ENCODE data around the gene CACNB4. TPM values are rescaled to one million over a fixed set of nuclear protein-coding genes. Genes with fewer than 3 reads are reported as not detected.
A peak's percentile ranks its signal among the peaks of the same experiment; 100 is the strongest.
"Not testable (repeated sequence)": the region's sequence is repeated elsewhere in the genome, so short reads cannot be mapped to it uniquely, and the experiment has no call there.

CACNB4 gene
- 0.52 and 0.75 TPM in 2 replicates for total RNA-seq

DNA sequence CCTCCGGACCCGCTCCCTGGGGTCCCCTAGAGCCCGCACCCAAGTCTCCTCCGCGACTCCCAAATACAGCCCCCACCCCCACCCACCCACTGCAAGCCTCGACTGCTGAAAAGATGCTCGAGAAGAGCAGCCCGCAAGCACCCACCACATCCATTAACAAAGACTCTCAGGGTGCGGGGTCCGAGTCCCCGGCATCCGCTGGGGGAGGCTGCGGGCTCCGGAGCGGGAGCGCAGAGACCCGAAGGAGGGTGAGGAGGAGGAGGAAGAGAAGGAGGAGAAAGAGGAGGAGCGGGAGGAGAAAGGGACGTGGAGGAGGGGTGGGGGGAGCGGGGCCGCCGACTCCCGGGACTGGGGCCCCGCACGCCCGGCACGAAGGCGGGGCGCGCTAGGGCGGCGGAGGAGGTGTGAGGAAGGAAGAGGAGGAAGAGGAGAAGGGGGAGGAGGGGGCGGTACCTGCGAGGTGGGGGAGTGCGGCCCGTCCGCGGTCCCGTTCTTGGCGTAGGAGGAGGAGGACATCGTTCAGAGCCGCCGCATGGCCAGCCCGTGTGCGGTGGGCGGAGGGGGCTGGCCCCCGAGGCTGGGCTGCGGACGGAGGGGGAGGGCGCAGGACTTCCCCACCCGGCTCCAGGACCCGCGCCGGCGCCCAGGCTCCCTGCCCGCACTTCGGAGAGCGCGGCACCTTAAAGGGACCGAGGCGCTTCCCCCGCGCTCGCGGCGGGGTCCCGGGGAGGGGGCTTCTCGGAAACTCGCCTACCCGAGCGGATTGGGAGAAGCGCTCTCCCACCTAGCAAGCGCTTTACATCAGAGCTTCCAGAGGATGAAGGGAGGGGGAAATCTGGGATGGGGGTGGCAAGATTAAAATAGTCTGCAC, at the start of gene CACNB4:
Gene CACNB4 (minus strand): TSS at position 549 of the 871 bp plus-strand sequence.
- DNase-seq (ENCODE audit: low read depth): no peak

DNA sequence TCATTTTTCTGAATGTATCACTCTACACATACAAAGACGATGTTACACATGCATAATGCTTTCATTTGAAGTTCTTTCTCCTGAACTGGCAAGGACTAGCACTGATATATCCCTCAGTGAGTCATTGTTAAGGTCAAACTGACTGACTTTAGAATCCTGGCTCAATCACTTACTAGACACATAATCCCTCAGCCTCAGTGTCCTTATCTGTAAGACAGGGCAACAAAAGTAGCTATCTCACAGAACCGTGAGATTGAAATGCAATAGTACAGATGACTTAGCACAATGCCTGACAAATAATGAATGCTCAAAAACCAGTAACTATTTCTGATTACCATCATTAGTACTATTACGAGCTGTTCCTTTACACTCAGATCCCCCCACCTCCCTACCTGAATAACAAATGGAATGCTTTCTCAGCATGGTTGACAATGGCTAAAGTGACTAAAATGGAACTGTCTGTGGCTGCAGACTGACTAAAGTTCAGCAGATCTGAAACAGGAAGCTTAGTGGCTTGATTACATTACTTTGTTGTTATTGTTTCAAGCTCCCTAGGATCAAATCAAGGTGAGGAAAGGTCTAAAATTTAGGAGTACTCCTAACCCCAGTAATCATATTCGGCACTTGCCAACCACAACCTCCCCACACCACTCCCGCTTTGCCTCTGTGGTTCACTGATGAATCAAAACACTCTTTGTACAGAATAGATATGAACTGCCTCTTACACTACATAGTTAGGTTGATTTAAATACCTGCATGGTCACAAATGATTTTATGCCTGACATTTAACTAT, 35.8 kb upstream of the CACNB4 start:
- peak; percentile 52 for DNase-seq (ENCODE audit: low read depth)

DNA sequence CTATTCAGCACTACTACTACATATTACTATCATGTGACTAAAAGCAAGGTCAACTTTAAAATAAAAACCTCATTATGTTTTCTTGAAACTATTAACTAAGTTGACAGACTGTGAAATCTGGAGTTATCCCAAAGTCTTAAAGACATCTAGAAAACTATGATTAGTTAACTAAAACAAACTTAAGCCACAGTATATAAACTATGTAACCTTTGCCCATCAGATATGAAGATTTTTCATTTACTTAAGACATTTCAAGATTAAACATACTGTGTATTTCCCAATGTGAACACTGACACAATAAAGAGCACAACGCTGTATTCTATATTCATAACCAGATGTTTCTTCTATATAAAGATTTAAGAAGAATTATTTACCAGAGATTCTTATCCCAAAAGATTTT, 33.5 kb upstream of the CACNB4 start:
- DNase-seq (ENCODE audit: low read depth): no peak

DNA sequence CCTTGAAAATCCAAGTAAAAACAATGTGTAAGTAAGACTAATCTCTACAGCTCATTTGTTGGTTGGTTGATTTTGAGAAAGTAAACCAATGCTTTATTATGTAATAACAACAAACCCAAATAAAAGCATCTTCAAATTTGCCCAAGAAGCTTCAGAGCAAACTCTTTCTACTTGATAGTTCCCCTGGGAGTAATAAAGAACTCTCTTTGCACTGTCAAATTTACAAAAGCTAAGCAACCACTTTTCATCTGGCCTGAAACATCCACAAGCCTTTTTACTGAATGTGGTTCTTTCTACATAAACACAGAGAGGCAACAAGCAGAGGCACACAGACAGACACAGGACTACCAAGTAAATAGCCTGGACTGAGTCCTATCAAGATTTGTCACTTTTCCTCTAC, 28.8 kb upstream of the CACNB4 start:
- no peak for DNase-seq (ENCODE audit: low read depth)

DNA sequence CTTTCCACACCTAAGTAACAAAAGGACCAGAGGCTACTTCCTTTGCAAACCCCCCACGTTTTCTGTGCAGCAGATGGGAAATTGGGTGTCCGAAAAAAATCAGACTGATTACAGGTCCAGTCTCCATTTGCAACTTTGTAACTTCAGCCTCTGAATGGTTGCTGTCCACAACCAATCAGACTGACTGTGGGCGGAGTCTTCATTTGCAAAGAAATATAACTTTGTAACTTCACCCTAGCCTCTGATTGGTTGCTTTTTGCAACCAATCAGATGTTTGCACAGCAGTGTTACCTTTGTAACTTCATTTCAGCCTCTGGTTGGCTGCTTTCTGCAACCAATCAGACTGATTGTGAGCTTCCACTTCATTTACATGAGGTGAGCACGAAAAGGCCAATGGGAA, 27.8 kb upstream of the CACNB4 start:
- no peak for DNase-seq (ENCODE audit: low read depth)

DNA sequence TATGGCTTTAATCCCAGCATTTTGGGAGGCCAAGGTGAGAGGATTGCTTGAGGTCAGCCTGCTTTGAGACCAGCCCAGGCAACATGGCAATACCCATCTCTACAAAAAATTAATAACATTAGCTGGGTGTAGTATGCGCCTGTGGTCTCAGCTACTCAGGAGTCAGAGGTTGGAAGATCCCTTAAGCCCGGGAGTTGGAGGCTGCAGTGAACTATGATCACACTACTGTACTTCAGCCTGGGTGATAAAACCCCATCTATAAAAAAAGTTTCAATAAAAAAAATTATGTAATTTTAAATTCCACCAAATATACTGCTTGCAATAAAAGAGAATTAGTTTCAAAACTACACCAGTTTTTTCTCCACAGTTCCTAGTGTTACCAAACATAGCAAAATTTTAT, 23.3 kb upstream of the CACNB4 start:
- DNase-seq (ENCODE audit: low read depth): no peak

DNA sequence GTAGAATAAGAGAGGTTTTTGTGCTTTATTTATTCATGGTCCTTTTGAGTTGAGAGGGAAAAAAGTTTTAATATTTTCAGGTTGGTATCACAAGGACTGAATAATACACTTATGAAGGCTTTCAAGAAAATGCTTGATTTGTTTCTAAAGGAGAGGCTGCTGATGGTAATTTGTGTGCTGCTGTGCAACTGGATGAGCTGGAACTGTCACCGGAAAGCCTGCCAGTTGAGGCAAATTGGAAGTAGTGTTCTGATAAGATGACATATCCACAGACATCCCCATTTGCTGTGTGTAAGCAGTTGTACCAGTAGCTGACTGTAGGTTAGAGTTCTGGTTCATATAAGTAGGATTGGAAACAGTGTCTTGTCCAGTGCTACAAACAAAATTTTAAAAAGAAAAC, 21.6 kb upstream of the CACNB4 start:
- DNase-seq (ENCODE audit: low read depth): no peak

DNA sequence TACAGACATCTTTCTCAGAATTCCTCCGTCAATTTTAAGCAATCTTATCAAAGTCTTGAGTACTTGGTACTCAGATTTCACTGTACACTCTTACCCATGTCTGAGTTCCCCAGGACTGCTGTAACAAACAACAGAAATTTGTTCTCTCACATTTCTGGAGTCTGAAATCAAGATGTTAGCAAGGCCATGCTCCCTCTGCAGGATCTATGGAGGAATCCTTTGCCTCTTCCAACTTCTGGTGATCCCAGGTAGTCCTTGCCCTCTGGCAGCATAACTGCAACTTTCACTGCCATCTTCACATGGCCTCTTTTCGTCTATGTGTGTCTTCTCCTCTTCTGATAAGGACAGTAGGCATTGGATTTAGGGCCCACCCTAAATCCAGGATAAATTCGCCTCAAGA, 17.1 kb upstream of the CACNB4 start:
- peak; percentile 9 for DNase-seq (ENCODE audit: low read depth)

DNA sequence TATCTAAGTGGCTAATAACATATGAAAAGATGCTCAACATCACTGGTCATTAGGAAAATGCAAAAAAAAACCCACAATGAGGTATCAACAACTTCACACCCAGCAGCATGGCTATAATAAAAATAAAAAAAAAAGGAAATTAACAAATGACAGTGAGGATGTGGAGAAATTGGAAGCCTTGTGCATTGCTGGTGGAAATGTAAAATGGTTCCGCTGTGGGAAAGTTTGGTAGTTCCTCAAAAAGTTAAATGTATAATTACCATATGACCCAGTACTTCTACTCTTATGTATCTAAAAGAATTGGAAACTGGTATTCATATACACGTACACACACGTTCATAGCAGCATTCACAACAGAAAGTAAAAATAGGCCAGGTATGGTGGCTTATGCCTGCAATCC, 15.5 kb upstream of the CACNB4 start:
- no peak for DNase-seq (ENCODE audit: low read depth)

DNA sequence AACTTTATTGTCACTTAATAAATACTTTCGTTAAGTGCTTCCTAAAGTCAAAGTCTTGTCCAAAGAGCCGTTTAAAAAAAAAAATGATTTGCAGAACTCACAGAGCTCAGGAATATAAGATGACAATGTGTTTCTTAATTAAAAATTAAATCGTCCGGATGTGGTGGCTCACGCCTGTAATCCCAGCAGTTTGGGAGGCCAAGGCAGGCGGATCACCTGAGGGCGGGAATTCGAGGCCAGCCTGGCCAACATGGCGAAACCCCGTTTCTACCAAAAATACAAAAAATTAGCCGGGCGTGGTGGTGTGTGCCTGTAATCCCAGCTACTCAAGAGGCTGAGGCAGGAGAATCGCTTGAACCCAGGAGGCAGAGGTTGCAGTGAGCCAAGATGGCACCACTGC, 8.3 kb upstream of the CACNB4 start:
- not testable (repeated sequence) for DNase-seq (ENCODE audit: low read depth)

DNA sequence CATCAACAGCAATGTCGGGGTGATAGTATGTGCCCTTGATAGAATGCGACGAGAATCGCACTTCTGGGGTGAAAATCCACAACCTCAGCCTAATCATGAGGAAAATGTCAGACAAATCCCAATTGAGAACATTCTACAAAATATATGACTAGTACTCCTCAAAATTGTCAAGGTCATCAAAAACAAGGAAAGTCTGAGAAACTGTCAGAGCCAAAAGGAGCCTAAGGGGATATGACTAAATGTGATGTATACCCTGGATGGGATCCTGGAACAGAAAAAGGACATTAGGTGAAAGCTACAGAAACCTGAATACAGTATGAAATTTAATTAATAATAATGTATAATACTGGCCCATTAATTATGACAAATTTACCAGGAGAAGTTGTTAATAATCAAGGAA, 7.6 kb upstream of the CACNB4 start:
- no peak for DNase-seq (ENCODE audit: low read depth)

DNA sequence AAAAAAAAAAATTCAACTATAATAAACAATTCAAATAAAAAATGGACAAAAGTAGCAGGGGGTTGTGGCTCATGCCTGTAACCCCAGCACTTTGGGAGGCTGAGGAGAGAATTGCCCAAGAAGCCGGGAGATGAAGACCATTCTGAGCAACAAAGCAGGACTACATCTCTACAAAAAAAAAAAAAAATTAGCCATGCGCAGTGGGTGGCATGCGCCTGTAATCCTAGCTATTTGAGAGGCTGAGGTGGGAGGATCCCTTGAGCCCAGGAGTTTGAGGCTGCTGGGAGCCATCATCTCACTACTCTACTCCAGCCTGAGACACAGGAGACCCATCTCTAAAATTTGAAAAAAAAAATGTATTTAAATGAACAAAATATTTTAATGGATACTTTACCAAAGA, 4.4 kb upstream of the CACNB4 start:
- no peak for DNase-seq (ENCODE audit: low read depth)

DNA sequence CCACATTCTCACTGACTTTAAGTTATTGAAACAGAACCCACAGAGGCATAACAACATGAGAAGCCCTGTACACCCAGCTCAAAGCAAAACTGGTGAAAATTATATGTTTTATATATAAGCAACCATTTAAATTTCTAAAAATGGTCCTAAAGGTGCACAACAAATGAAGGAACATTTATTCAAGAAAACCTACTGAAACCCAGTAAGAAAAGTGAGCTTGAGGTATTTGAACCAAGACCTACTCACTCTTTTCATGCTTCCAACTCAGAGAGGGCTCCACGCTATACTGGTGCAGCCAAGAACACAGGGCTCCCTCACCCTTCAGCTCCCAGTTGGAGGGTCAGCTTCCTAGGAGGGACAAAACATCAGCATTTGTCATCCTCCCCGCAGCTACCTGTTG, 2.1 kb upstream of the CACNB4 start:
- DNase-seq (ENCODE audit: low read depth): no peak

DNA sequence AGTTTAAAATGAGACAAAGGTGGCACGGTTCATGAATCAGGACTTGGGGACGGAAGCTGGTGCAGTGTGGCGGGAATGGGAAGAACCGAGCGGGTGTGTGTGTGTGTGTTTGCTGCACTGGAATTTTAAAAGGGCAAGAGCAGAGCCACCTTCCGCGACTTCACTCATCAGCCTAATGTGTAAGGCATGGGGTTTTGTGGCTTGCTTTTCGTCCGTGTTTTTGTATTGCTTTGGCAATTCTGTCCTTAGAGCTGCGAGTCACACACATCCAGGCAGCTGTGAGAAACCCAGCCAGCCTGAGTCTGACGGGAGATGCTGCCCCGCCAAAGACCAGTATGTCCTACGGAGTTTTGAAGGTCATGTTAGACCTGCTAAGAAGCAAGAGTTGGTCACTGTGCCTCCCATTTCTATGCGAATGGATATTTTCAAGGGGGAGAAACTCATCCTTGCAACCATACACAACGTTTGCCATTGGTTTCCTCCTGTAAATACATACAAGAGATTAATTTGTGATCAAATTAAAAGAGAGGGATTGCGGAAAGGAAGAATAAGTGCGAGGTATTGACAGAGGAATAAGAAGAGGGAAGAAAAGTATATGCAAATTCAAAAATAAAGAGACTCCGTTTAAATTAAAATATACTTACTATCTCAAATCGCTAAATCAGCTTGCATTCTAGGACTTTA, 665 bp upstream of the CACNB4 start:
- peak; percentile 16 for DNase-seq (ENCODE audit: low read depth)

DNA sequence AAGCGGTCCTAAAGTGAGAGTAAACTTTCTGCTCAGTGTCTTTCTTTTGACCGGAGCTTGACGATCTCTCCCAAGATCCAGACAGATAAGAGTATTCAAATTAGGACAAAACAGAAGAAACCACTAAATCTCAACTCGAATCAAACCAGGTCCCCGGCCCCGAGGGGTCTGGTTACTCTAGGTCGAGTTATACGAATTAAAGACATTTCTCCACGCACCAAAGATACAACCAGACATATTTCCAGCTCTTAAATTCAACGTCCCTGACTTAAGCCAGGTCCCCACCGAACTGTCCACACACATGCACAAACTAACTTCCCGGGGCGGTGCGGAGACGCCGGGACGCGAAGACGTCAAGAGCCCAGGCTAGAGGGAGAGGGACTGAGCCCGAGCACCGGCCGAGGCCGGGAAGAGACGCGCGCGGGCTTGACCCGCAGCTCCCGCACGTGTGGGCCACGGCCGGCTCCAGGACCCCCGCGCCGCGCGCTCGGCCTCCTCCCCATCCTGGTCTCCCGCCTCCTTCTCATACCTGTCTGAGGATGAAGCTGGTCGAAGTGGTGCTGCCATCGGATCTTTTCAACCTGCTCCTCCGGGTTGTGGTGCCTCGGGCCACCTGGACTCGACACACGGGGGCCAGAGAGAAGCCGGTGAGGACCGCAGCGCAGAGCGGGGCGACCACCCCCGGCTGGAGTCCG, 896 bp downstream of the CACNB4 start:
- no peak for DNase-seq (ENCODE audit: low read depth)

DNA sequence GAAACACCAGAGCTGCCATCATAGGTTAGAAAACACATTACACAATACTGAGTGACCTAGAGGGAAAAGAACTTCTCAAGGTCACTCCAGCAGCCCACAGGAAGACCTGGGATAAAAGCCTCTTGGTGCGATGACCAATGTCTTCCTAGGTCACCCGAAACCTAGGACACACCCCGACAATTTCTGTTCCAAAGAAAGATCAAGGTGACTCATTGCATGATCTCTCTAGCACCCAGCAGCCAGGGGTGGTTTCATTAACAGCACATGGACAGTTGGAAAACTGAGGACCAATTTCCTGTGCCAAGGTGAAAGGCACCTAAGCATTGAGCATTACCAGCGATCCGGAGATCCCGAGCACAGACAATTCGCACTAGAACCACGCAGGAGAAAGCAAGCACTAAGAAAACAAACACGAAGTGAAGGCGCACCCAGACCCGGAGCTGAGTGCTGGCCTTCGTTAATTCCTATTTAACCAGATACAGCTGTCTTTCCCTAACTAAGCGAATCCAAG, 1.5 kb downstream of the CACNB4 start:
- DNase-seq (ENCODE audit: low read depth): peak; percentile 27

DNA sequence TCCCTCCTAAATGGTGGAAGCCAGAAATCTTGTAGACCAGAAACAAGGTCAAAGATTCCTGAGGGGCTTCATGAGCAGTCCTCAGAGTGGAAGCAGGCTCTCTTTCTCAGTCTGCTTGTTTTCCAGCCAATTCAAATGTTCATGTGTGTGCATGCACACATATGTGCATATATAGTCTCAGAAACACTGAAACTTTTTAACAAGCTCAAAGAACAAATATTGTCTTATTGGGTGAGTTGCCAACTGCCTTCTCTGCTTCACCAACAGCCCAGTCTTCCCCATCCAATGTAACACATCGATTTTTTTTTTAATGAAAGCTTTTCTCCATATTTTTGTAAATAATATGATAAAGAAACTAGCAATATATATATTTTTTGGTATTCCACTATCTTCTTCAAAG, 3.7 kb downstream of the CACNB4 start:
- no peak for DNase-seq (ENCODE audit: low read depth)

DNA sequence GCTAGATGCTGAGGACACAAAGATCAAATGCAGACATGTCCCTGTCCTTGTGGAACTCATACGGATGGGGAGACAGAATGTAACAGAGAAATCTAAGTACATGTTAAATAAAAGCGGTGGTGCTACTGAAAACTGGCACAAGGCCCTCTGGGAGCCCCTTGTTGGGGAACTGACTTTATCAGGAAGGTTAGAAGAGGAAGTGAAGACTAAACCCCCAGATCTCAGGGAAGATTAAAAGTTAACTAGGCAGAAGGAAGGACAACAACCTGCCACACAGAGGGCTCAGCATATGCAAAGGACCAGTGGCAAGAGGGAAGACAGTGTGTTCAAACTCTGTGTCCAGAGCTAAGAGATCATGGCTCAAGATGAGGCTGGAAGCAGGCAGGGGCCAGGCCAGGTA, 4.8 kb downstream of the CACNB4 start:
- no peak for DNase-seq (ENCODE audit: low read depth)

DNA sequence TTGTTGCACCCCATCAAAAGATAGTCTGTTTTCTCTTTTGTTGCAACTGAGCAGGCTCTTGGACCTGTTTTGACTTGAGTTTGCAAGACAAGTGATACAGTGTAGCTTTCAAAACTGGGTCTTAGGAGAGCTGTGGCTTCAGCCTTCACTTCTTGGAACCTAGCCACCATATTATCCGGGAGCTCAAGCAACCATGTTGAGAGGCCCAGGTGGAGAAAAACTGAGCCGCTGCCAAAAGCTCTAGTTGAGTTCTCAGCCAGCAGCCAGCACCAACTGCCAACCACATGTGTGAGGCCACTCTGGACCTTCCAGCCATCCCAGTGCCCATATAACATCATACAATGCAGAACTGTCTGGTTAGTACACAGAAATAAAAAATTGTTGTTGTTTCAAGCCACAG, 5.4 kb downstream of the CACNB4 start:
- no peak for DNase-seq (ENCODE audit: low read depth)

DNA sequence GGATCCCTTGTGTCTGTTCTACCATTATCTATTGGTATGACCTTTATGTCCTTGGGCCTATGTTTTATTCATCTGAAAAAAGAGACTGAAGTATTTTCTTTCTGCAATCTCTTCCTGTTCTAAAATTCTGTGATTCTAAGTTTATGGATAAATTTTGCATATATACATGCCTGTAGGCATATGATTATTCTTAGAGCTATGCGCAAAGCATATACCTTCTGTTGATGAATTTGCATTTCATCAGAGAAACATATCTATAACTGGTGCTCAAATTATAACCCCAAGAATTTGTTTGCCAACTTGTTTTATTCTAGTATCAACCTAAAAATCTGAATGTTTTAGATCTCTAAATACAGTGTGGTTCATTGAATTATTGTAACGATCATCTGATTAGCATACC, 6.7 kb downstream of the CACNB4 start:
- DNase-seq (ENCODE audit: low read depth): no peak

DNA sequence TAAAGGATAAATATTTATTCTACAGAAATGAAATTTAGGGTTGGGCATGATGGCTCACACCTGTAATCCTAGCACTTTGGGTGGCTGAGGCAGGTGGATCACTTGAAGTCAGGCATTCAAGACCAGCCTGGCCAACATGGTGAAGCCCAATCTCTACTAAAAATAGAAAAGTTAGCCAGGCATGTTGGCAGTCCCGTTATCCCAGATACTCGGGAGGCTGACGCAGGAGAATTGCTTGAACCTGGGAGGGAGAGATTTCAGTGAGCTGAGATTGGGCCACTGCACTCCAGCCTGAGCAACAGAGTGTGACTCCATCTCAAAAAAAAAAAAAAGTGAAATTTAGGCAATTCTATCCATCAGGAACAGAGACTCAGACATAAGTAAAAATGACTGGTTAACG, 8.1 kb downstream of the CACNB4 start:
- DNase-seq (ENCODE audit: low read depth): not testable (repeated sequence)

DNA sequence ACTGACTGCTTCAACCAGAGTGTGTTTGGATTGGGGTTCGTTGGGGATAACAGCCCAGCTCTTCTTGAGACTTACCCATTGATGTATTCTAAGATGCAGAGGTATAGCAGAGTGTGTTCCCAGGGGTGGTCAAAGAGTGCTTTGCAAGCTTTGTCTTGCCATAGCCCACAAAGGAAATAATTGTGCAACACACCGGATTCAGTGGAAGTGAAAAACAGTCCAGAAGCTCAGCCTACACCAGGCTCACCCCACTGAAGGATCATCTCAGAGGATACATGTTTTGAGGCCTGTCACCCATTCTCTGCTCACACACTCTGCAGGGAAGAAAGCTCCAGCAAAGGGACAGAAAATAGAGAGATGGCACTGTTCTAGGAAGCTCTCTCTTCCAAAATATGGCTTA, 9.6 kb downstream of the CACNB4 start:
- DNase-seq (ENCODE audit: low read depth): no peak

Measured in renal cortical epithelial cell (primary cell).